Inflammatory macrophage (primary cell): ENCODE data around the gene PFAS.

ENCODE experiments used
- DNase-seq, 2 donors: peaks; one replicate each; pipeline ENCODE4 v3.0.0-alpha.2; 2020 to 2022

Gene PFAS

GRCh38 chr17:8267480-8268147, 18.5 kb downstream of the PFAS start:
- no peak for DNase-seq

GRCh38 chr17:8268550-8269298, 19.6 kb downstream of the PFAS start:
- DNase-seq: no peak

DNA sequence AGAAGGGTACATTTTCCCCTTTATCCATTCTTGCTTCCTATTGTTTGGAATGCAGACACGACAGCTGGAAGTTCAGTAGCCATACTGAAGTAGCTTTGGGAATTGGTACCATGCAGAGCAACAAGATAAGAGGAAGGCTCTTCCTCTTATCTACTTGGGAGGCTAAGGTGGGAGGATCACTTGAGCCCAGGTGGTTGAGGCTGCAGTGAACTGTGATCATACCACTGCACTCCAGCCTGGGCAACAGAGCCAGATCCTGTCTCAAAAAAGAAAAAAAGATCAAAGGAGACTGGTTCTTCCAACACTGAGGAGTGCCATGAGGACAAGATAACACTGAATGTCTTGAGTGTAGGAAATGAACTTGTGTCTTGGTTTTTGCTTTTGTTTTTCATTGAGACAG, 23.3 kb downstream of the PFAS start:
- no peak for DNase-seq

GRCh38 chr17:8273884-8274444, 24.9 kb downstream of the PFAS start:
- no peak for DNase-seq

DNA sequence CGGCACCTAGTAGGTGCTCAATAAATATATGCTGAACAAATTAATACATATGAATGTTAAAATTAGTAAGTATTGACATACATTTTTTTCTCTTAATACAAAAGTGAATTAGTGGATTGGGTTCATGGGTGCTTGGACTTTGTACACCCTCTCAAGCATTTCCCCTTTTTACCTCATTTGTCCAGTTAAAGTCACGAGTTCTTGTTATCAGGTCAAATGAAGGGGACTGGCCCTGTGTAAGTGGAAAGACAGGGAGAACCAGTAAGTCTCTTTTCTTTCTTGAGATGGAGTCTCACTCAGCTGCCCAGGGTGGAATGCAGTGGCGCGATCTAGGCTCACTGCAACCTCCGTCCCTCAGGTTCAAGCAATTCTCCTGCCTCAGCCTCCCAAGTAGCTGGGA, 25.7 kb downstream of the PFAS start:
- no peak for DNase-seq

GRCh38 chr17:8275421-8276290, 26.6 kb downstream of the PFAS start:
- no peak for DNase-seq

DNA sequence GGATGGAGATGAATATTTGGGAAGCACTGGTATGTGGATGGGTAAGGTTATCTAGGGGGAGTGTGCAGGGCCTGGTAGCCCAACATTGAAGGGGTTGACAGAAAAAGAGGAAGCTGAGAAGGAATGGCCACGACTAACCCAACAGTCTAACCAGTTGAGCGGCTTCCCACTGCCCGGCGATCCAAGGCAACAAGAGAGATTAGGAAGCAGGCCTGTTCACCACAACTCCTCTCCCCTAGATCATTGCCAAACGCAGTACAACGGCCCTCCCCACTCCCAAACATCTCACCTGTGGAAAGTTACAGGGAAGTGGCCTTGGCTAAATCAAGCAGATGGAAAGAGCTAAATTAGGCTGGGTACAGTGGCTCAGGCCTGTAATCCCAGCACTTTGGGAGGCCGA, 28.2 kb downstream of the PFAS start:
- DNase-seq: no peak

DNA sequence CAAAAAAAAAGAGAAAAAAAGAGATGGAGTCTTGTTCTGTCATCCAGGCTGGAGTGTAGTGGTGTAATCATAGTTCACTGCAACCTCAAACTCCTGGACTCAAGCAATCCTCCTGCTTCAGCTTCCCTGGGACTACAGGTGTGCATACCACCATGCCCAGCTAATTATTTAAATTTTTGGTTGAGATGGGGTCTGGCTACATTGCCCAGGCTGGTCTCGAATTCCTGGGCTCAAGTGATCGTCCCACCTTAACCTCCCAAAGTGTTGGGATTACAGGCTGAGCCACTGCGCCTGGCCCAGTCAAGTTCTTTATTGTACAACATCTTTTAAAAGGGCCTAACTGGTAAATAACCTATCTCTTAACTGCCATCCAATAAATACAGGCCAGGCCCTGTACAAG, 33.3 kb downstream of the PFAS start:
- DNase-seq: no peak

- DNase-seq: no peak
Measured at GRCh38 chr17:8283356-8283755, 34.3 kb downstream of the PFAS start.

DNA sequence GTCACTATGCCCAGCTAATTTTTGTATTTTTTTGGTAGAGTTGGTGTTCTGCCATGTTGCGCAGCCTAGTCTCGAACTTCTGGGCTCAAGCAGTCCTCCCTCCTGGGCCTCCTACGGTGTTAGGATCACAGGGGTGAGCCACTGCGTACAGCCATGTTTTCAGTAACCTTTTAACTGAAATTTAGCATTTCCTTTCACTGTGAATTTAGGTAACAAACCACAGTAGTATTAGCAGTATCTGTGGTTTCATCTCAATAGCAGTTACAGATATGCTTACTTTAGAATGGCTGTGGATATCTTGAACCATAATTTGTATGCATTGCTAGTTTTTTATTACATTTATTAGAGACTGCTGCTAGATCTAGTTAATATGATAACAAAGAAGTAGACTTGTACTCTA, 35.0 kb downstream of the PFAS start:
- no peak for DNase-seq

GRCh38 chr17:8285270-8286181, 36.4 kb downstream of the PFAS start:
- peak; percentile 21 to 30 for DNase-seq

DNA sequence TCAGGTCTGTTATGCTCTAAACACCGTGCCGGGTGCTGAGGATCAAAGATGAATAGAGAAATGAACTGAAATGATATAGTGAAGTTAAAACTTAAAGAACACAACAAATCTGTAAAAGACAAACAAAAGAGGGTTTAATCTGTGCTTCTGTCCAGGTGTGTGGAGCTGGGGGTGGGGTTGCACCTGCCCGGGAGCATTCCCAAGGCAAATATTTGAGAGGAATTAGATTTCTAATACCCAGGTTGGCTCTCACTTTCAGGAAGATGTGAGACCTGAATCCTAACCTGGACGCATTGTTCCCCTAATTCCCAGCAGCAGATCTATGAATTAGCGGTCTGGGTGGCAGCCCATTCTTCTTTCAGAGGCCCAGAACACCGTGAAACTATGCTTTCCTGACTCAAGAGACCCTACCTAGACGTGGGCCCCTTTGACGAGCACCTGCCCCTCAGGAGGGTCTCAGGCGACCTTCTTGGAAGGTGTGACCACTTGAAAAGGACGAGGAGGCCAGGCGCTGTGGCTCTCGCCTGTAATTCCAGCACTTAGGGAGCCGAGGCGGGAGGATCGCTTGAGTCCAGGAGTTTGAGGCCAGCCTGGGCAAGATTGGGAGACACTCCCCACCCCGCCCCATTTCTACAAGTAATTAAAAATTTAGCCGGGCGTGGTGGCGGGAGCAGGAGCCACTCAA, 38.7 kb downstream of the PFAS start:
- DNase-seq: no peak

DNA sequence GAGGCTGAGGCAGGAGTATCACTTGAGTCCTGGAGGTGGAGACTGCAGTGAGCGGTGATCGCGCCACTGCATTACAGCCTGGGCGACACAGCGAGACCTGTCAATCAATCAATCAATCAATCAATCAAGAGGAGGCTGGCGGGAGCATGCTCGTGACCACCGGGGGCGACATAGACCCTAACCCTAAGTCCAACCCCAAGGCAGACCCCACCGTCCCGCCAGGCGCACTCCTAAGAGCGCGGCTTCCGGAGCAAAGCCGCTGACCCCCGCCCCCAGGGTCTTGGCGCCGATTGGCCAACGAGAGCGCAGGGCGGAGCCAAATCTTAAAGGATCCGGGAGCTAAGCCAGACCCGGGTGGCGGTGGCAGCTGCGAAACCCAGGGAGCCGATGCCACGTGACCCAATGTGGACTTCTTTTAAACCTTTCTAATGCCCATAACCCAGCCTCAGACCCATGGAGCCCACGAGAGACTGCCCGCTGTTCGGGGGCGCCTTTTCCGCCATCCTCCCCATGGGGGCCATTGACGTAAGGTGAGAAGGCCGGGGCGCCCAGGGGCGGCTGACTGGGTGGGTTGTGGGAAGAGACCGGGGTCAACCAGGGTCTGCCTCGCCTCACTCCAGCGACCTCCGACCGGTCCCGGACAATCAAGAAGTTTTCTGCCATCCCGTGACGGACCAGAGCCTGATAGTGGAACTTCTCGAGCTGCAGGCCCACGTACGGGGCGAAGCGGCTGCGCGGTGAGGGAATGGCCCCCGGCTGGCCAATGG, 39.4 kb downstream of the PFAS start, which contains the start of gene RANGRF:
TSS of gene RANGRF (plus strand) at position 335 of the 767 bp plus-strand sequence. CDS start at position 454, 119 bp downstream.
- peak; percentile 86 to 88 for DNase-seq

- DNase-seq: no peak
Measured at GRCh38 chr17:8289103-8289397, 40.0 kb downstream of the PFAS start.

DNA sequence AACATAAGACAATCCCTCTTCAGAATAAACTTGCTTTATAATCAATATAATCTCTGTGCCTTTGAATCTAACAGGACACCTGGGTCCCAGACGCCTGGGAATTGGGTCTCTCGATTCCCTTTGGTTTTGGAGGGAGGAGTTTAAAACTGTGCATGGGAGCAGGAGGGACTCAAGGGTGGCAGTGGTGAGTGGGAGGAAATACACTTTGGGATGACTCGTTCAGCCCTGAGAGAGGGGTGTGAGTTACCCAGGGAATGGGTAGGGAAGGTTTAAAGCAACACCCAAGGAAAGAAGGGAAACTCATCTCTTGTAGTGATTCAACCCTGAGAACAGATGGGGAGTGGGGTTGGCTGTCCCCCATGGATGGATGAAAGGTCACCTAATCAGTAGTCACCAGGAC, 41.0 kb downstream of the PFAS start:
- no peak for DNase-seq

DNA sequence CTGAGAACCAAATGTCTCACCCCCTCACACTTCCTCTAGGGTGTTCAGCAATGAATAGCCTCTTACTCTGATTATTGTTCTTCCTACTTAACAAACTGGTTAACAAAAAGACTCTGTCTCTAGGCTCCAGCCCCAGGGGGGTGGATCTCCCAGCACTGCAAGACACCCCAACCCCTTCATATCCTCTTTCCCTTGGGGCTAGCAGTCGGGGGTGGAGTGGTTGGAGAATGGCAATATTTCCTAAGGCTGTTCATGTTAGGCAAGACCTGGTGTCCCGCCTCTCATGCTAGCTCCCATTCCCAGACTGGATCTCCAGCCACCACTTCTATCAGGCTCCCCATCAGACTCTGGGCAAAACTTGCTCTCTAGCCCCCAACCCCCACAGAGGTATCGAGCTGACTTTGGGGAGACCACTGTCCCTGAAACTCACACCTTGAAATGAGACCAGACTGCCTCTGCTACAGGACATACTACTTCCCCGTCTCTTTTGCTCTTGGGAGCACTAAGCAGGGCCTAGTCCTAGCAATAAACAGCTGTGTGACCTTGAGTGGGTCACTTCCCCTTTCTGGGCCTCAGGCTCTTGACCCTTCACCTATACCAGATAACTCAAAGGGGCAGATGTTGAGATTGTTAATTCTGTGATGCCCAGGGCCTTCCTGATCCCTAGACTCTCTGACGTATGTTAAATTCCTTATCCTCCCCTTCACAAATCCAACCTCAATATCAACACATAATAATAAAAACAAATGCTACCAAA, 43.7 kb downstream of the PFAS start:
- peak; percentile 72 to 82 for DNase-seq

DNA sequence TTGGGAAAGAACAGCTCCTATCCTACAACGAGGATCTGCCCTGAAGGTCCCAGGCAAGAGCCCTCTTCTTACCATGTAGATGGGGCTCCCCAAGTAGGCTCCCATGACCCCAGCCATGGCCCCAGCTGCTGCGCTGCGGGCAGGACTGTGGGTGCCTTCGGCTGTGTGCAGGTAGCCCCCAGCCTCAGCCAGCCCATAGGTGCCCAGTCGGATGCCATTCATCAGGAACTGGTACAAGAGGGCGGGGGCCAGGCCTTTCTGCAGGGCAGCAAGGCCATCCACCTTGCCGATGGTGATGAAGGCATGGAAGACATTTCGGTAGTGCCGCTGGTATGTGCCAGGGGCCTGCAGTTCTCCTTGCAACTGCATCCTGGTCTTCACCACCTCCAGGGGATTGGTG, 45.3 kb downstream of the PFAS start:
- no peak for DNase-seq

GRCh38 chr17:8294814-8295316, 45.8 kb downstream of the PFAS start:
- no peak for DNase-seq

DNA sequence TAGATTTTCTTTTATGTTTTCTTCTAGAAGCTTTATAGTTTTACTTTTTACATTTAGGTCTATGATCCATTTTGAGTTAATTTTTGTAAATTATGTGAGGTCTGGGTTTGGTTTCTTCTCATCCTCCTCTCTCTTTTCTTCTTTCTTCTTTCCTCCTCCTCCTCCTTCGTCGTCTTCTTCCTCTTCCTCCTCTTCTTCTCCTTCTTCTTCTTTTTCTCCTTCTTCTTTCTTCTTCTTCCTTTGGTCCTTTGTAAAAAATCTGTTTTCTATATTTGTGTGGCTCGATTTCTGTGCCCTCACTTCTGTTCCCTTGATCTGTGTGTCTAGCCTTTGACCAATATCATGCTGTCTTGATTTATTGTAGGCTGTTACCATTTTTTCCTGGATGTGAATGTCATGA, 51.1 kb downstream of the PFAS start:
- DNase-seq: no peak
